ENCODE results near the gene RGS21. TPM values are rescaled to one million over a fixed set of nuclear protein-coding genes. Genes with fewer than 3 reads are reported as not detected.

The RGS21 gene
- total RNA-seq, 1 experiment from 2014 or later = not detected

DNA sequence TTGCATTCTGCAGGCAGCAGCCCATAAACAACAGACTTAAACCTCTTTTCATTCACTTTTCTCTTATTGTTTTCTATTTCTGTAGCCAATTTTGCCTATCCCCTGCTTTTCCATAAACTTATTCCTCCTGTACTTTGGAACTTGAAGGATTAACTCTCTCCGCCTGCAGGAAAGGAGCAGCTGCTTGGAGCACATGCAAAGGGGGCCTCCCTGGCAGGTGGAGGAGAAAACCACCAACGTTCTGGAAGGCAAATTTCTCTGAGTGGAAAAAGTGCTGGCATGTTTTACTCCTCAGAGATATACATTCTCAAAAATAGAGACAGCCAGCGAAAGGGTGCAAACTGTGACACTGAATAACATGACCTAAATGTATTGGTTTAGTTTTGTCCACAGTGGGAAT lies 33.6 kb downstream of the RGS21 start:
- H3K27me3 ChIP-seq (replicated peaks) = no peaks in the 10 kb centered on the region
- no peak for DNase-seq (ENCODE audit: low read depth in 1 of 2, low spot score in 2 of 2)
- no peak overlapping the region for H3K4me3 ChIP-seq
- no peaks in the 10 kb centered on the region for H3K36me3 ChIP-seq
- H3K4me1 ChIP-seq (replicated peaks) = no peaks in the 10 kb centered on the region
- H3K9me3 ChIP-seq (replicated peaks) = no peaks in the 10 kb centered on the region
- no peak overlapping the region for H3K27ac ChIP-seq

DNA sequence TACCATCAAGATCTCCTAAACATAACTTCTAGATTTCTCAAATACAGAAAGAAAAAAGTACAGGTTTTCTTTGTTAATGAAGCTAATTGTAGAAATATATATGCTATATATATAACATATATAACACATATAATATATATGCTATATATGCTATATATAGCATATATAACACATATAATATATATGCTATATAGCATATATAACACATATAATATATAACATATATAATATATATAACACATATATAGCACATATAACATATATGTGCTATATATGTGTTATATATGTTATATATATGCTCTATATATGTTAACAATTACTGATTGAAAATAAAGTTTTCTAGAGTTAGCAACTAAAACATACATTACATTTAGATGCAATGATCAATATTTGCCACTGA lies 34.8 kb downstream of the RGS21 start:
- H3K27me3 ChIP-seq (replicated peaks) = no peaks in the 10 kb centered on the region
- no peak overlapping the region for H3K4me3 ChIP-seq
- no peaks in the 10 kb centered on the region for H3K36me3 ChIP-seq
- no peak overlapping the region for H3K27ac ChIP-seq
- H3K4me1 ChIP-seq (replicated peaks) = no peaks in the 10 kb centered on the region
- H3K9me3 ChIP-seq (replicated peaks) = no peaks in the 10 kb centered on the region
- no peak for DNase-seq (ENCODE audit: low read depth in 1 of 2, low spot score in 2 of 2)

DNA sequence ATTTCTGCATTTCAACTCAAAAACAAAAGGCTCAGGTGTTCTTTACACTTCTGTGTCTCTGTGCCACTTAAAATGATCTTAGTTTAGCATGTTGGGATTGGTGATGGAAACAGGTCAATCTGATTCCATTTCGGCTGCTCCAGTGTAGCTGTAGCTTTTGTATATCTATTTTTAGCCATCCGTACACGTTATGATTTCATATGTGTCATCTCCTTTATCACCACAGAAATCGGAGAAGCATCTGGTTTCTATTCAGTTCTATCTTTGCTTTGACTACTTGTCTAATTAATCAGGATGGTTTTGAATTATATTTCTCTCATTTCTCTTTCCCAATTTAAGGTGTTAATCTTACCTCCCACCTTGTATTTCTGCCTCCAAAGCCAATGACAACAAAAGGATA lies 41.1 kb downstream of the RGS21 start:
- Histone ChIP-seq H3K27ac (no peak overlapping the region), H3K27me3 (replicated peaks) (no peaks in the 10 kb centered on the region), H3K4me1 (replicated peaks) (no peaks in the 10 kb centered on the region), H3K36me3 (no peaks in the 10 kb centered on the region), H3K4me3 (no peak overlapping the region), H3K9me3 (replicated peaks) (no peaks in the 10 kb centered on the region)
- no peak for DNase-seq (ENCODE audit: low read depth in 1 of 2, low spot score in 2 of 2)

DNA sequence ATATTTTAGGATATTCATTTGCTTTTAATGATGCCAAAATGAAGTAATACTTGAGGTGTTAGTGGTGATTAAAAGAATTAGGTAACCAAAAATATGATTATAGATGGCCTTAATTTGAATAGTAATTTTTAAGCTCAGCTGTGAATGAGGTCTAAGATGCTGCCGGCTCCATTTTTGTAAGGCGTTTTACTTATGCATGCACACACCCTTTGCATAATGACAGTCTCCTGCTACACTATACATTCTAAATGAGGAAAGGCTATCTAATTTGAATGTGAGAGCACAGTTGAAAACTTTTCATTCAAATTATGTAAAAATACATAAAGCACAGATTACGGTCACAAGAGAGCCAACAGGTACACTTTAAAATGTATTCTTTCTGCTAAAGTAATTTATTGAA lies 41.6 kb downstream of the RGS21 start:
- no peaks in the 10 kb centered on the region for H3K4me1 ChIP-seq (replicated peaks)
- DNase-seq (ENCODE audit: low read depth in 1 of 2, low spot score in 2 of 2) = no peak
- no peaks in the 10 kb centered on the region for H3K27me3 ChIP-seq (replicated peaks)
- H3K4me3 ChIP-seq = no peak overlapping the region
- H3K9me3 ChIP-seq (replicated peaks) = no peaks in the 10 kb centered on the region
- no peak overlapping the region for H3K27ac ChIP-seq
- no peaks in the 10 kb centered on the region for H3K36me3 ChIP-seq

DNA sequence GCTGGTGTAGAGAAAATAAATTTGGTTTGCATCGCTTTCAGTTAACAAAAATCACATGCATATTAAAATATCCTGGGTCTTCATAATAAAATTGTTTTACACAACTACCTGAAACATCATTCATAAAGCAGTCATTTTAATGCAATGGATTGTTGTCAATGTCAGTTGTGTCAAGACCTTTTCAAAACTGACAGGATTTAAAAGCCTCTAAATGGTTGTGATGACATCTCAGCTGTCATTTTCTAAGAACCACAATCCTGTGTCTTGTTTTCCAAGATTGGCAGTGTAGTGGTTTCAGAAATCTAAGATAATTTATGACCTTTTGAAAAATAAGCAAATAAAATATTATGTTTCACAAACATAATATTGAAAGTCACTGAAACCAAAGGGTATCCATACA lies 42.0 kb downstream of the RGS21 start:
- Histone ChIP-seq H3K27ac (no peak overlapping the region), H3K4me1 (replicated peaks) (no peaks in the 10 kb centered on the region), H3K36me3 (no peaks in the 10 kb centered on the region), H3K9me3 (replicated peaks) (no peaks in the 10 kb centered on the region), H3K4me3 (no peak overlapping the region), H3K27me3 (replicated peaks) (no peaks in the 10 kb centered on the region)
- DNase-seq (ENCODE audit: low read depth in 1 of 2, low spot score in 2 of 2) = no peak

DNA sequence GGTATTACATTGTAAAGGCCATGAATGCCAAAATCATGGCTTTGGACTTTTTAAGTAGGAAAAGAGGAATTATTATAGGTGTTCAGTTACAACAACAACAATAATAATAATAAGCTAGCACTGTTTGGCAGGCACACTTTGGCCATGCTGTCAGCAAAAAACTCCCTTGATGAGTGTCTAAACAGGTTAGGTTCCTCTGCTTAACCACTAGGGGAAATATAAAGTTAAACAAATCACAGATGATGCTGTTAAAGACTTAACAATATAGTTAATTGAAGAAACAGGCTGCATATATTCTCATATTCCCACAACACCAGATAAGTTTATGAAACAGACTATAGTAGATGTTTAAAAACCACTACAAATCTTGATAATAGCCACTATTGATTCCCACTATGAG lies 46.4 kb downstream of the RGS21 start:
- H3K36me3 ChIP-seq = no peaks in the 10 kb centered on the region
- H3K9me3 ChIP-seq (replicated peaks) = no peaks in the 10 kb centered on the region
- H3K4me3 ChIP-seq = no peak overlapping the region
- no peaks in the 10 kb centered on the region for H3K27me3 ChIP-seq (replicated peaks)
- H3K27ac ChIP-seq = no peak overlapping the region
- DNase-seq (ENCODE audit: low read depth in 1 of 2, low spot score in 2 of 2) = no peak
- H3K4me1 ChIP-seq (replicated peaks) = no peaks in the 10 kb centered on the region

DNA sequence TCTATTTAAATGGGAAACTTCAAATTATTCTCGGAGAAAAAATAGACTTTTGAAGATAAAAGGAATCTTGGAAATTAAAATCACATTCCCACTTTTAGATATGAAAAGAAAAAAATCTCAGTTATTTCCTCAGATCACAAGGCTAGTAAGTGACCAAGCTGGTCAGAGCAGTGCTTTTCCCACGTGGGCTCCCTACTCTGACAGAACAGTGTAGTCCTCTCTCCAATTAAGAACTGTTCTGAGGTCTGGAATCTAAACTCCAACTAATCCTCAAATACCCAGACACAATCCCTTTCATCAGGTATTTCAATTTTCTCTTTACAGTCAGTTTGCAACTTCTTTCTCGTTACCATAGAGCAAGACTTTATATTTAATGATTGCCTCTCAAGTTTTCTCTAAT lies 50.6 kb downstream of the RGS21 start:
- Histone ChIP-seq H3K4me3 (no peak overlapping the region), H3K4me1 (replicated peaks) (no peaks in the 10 kb centered on the region), H3K27me3 (replicated peaks) (no peaks in the 10 kb centered on the region), H3K27ac (no peak overlapping the region), H3K36me3 (no peaks in the 10 kb centered on the region), H3K9me3 (replicated peaks) (no peaks in the 10 kb centered on the region)
- DNase-seq (ENCODE audit: low read depth in 1 of 2, low spot score in 2 of 2) = no peak

DNA sequence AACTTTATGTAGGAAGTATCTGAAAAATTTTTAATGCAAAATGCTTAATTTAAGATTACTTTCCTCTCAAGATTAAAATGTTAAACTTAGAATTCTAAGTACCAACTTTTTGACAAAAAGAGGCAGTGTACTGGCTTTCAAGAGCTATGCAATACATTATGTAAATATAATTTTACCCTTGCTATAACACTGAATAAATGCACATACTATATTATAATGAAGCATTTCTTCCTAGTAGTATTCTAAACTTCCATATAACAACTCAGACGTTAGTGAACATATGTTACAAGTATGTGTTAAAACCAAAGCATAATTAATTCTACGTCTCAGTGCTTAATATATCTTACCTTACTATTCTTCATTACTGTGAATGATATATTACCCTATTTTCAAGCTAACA lies 58.5 kb downstream of the RGS21 start:
- Histone ChIP-seq H3K27me3 (replicated peaks) (no peaks in the 10 kb centered on the region), H3K27ac (no peak overlapping the region), H3K9me3 (replicated peaks) (no peaks in the 10 kb centered on the region), H3K4me3 (no peak overlapping the region), H3K4me1 (replicated peaks) (no peaks in the 10 kb centered on the region), H3K36me3 (no peaks in the 10 kb centered on the region)
- no peak for DNase-seq (ENCODE audit: low read depth in 1 of 2, low spot score in 2 of 2)

DNA sequence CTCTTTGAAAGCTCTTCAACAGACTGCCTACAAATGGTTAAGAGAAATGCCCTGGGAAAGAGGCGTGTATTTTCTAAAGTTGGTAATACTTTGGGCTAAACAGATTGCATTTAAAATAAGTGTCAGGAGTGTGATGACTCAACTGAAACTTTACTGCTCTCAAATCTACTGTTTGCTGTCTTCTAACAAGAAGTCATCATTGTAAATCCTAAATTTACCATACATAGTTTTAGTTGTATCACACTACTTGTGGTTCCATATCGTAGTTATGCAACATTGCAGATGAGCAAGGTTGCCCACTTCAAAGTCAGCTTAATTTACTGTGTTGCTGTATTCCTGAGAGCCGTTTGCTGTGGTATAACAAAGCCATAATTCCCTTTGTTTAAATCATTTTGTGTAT lies 59.6 kb downstream of the RGS21 start:
- Histone ChIP-seq H3K27me3 (replicated peaks) (no peaks in the 10 kb centered on the region), H3K9me3 (replicated peaks) (no peaks in the 10 kb centered on the region), H3K4me3 (no peak overlapping the region), H3K4me1 (replicated peaks) (no peaks in the 10 kb centered on the region), H3K36me3 (no peaks in the 10 kb centered on the region), H3K27ac (no peak overlapping the region)
- DNase-seq (ENCODE audit: low read depth in 1 of 2, low spot score in 2 of 2) = no peak

DNA sequence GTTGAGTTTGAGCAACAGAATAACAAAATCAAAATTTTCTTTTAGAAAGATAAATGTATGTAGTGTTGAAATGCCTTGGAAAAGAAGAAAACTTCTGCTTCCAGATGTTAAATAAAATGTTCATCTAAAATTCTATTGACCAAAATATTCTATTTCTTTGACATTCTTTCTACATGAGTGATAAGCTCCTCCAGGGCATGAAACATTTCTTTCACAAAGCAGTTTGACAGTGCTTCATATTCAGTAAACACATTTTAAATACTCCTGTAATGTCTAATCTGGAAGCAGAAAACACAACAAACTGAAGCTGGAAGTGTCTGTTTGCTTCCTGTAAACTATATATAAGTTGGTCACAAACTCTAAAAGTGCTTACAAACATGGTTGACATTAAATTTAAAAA lies 61.5 kb downstream of the RGS21 start:
- no peak overlapping the region for H3K4me3 ChIP-seq
- no peaks in the 10 kb centered on the region for H3K9me3 ChIP-seq (replicated peaks)
- H3K27me3 ChIP-seq (replicated peaks) = no peaks in the 10 kb centered on the region
- no peak for DNase-seq (ENCODE audit: low read depth in 1 of 2, low spot score in 2 of 2)
- H3K27ac ChIP-seq = no peak overlapping the region
- no peaks in the 10 kb centered on the region for H3K36me3 ChIP-seq
- no peaks in the 10 kb centered on the region for H3K4me1 ChIP-seq (replicated peaks)

DNA sequence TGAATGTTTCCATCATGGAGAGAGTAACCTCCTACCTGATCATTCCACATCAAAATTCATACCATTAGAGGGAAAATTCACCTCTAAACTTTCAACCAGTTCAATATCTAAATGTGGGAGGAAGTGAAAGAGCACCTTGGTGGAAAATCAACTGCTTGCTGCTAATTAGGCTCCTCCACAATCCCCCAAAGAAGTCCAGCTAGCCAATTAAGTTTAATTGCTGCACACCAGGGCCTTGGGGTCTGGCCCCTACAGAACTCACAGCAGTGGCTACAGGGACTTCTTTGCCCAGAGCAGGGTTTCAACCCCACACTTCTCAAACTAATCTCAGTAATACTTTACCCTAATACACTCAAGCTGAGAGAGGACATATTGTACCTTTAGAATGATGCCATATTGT lies 62.1 kb downstream of the RGS21 start:
- H3K9me3 ChIP-seq (replicated peaks) = no peaks in the 10 kb centered on the region
- H3K4me3 ChIP-seq = no peak overlapping the region
- DNase-seq (ENCODE audit: low read depth in 1 of 2, low spot score in 2 of 2) = no peak
- H3K27ac ChIP-seq = no peak overlapping the region
- H3K36me3 ChIP-seq = no peaks in the 10 kb centered on the region
- H3K27me3 ChIP-seq (replicated peaks) = no peaks in the 10 kb centered on the region
- no peaks in the 10 kb centered on the region for H3K4me1 ChIP-seq (replicated peaks)

DNA sequence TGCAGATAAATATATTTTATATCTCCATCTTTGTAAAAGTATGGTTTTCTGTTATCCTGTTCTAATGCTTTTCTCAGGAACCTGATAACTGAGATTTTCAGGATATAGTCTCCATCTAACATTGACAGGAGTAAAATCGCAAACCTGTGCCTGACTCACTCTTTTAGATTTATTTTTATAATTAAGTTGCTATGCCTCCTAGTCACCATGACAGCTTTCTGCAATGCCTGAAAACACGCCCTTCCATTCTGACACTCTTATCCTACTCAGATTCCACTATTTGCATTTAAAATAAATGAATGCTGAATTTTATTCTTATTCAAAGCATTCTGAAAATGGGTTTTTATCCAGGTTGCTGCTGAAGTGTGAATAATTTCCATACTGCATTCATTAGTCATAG lies 62.8 kb downstream of the RGS21 start:
- Histone ChIP-seq H3K27me3 (replicated peaks) (no peaks in the 10 kb centered on the region), H3K4me3 (no peak overlapping the region), H3K4me1 (replicated peaks) (no peaks in the 10 kb centered on the region), H3K27ac (no peak overlapping the region), H3K9me3 (replicated peaks) (no peaks in the 10 kb centered on the region), H3K36me3 (no peaks in the 10 kb centered on the region)
- no peak for DNase-seq (ENCODE audit: low read depth in 1 of 2, low spot score in 2 of 2)

DNA sequence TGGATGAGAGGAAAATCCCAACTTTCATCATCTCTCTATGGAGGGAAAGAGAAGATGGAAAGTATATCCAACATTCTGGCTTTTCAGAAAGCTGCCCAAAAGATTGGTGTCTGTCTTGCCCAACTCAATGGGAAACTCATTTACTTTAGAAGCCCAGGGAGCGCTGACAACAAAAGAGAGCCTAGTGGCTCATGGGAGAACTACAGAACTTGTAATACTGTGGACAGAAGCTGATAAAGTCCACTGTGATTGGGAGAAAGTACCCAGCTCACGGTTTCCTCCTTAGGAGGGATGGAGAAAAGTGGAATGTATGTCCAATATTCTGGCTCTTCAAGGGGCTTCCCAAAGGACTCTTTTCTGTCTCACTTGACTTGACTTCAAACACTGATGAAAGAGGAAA lies 66.0 kb downstream of the RGS21 start:
- H3K4me3 ChIP-seq = no peak overlapping the region
- no peaks in the 10 kb centered on the region for H3K36me3 ChIP-seq
- no peak overlapping the region for H3K27ac ChIP-seq
- no peaks in the 10 kb centered on the region for H3K27me3 ChIP-seq (replicated peaks)
- H3K4me1 ChIP-seq (replicated peaks) = no peaks in the 10 kb centered on the region
- no peaks in the 10 kb centered on the region for H3K9me3 ChIP-seq (replicated peaks)
- DNase-seq (ENCODE audit: low read depth in 1 of 2, low spot score in 2 of 2) = no peak

DNA sequence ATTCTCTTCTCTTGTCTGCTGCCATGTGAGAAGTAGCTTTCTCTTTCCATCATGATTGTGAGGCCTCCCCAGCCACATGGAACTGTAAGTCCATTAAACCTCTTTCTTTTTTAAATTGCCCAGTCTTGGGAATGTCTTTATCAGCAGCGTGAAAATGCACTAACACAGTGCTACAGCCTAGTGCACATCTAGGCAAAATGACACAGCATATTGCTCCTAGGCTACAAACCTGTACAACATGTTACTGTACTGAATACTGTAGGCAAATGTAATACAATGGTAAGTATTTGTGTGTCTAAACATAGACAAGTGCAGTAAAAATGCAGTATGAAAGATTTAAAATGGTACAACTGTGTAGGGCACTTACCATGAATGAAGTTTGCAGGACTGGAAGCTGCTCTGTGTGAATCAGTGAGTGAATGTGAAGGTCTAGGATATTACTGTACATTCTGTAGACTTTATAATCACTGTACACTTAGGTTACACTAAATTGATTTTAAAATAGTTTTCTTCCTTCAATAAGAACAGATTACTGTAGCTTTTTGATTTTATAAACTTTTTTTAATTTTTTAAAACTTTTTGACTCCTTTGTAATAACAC lies 69.4 kb downstream of the RGS21 start:
- H3K4me3 ChIP-seq = no peak overlapping the region
- H3K27ac ChIP-seq = no peak overlapping the region
- H3K27me3 ChIP-seq (replicated peaks) = no peaks in the 10 kb centered on the region
- no peaks in the 10 kb centered on the region for H3K9me3 ChIP-seq (replicated peaks)
- H3K4me1 ChIP-seq (replicated peaks) = no peaks in the 10 kb centered on the region
- DNase-seq (ENCODE audit: low read depth in 1 of 2, low spot score in 2 of 2) = no peak
- no peaks in the 10 kb centered on the region for H3K36me3 ChIP-seq

DNA sequence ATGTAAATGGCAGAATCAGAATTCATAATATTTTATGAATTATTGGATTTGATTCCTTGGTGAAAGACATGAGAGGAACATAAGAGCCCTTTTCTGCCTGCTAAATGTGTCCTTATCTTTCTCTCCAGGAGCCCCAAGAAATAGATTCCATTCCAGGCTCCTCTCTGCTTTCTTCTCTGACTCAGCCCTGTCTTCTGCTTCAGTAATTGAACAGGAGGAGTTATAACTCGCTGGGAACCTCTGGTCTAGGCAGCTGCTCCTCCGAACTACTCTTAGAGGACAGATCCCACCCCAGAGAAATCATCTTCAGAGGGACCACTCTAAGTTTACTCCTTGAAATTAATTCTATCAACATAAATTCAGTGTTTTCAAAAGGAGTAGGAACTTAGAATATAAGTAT lies 78.4 kb downstream of the RGS21 start:
- Histone ChIP-seq H3K36me3 (no peaks in the 10 kb centered on the region), H3K27me3 (replicated peaks) (no peaks in the 10 kb centered on the region), H3K9me3 (replicated peaks) (no peaks in the 10 kb centered on the region), H3K27ac (no peak overlapping the region), H3K4me1 (replicated peaks) (no peaks in the 10 kb centered on the region), H3K4me3 (no peak overlapping the region)
- no peak for DNase-seq (ENCODE audit: low read depth in 1 of 2, low spot score in 2 of 2)
